ENCODE results near the gene MYL11.

The MYL11 gene

GRCh38 chr16:30352488-30353401, 21.9 kb upstream of the MYL11 start:
- no peak for TF ChIP-seq CTCF (IDR thresholded peaks at IDR 0.05; ENCODE audit: low read depth, low read length)
- no peak overlapping the region for H3K4me3 ChIP-seq (ENCODE audit: low read depth, low read length)

GRCh38 chr16:30353438-30354129, 21.0 kb upstream of the MYL11 start:
- TF ChIP-seq CTCF (IDR thresholded peaks at IDR 0.05; ENCODE audit: low read depth, low read length): no peak
- peak overlapping the region; percentile 98 for H3K4me3 ChIP-seq (ENCODE audit: low read depth, low read length)

GRCh38 chr16:30354423-30355143, 20.0 kb upstream of the MYL11 start:
- peak overlapping the region; percentile 98 for H3K4me3 ChIP-seq (ENCODE audit: low read depth, low read length)
- no peak for TF ChIP-seq CTCF (IDR thresholded peaks at IDR 0.05; ENCODE audit: low read depth, low read length)

- peak within 1 kb of the TSS; percentile 98 for H3K4me3 ChIP-seq (ENCODE audit: low read depth, low read length)
- no peak for TF ChIP-seq CTCF (IDR thresholded peaks at IDR 0.05; ENCODE audit: low read depth, low read length)
Measured at GRCh38 chr16:30355144-30355953, 19.3 kb upstream of the MYL11 start, which contains the start of gene CD2BP2. CD2BP2 (minus strand) TSS chr16:30355308; CDS start chr16:30354681, 627 bp downstream.

GRCh38 chr16:30355954-30356308, 18.7 kb upstream of the MYL11 start:
- H3K4me3 ChIP-seq (ENCODE audit: low read depth, low read length): peak overlapping the region; percentile 98
- TF ChIP-seq CTCF (IDR thresholded peaks at IDR 0.05; ENCODE audit: low read depth, low read length): no peak

GRCh38 chr16:30356401-30357084, 18.1 kb upstream of the MYL11 start:
- H3K4me3 ChIP-seq (ENCODE audit: low read depth, low read length): no peak overlapping the region
- TF ChIP-seq CTCF (IDR thresholded peaks at IDR 0.05; ENCODE audit: low read depth, low read length): no peak
